A673 (cell line): ENCODE results near the gene OR8H3. TPM values are rescaled to one million over a fixed set of nuclear protein-coding genes. Genes with fewer than 3 reads are reported as not detected.

Experiments
- BruUV-seq: library from RNA; stranded (reverse); fragments of 400-500 nt; replicated peaks from 2 replicates; lab custom pipeline; 2021; lab: Mats Ljungman, UMichigan
- CTCF ChIA-PET: fragments of 300-600 bp; sonication (Branson Sonifier 250); formaldehyde crosslinking; loops from one replicate; lab custom pipeline; 2022; ENCODE audit warnings: antibody characterized with exemption; lab: Charles Lee
- POLR2A ChIA-PET: fragments of 300-600 bp; sonication (Branson Sonifier 250); formaldehyde crosslinking; loops from one replicate; lab custom pipeline; 2022; ENCODE audit warnings: antibody characterized with exemption; ENCODE audit not compliant: low non-redundant PET; lab: Charles Lee
- DNase-seq: peaks from one replicate; pipeline ENCODE4 v3.0.0-alpha.2; 2015; ENCODE audit warnings: low spot score
- H3K27ac ChIP-seq: fragments of 200-600 bp; sonication (generic); 2 replicates; pipeline ENCODE4 v1.5.1; 2016; ENCODE audit warnings: mixed run types, low read depth, mild to moderate bottlenecking, mixed read lengths, antibody characterized with exemption, low read length; ENCODE audit not compliant: poor library complexity, severe bottlenecking
- H3K27me3 ChIP-seq: fragments of 200-600 bp; sonication (generic); replicated peaks from 2 replicates; pipeline ENCODE4 v1.6.1; 2017; ENCODE audit warnings: mixed run types, low read depth, mild to moderate bottlenecking, mixed read lengths, antibody characterized with exemption, low read length; ENCODE audit not compliant: insufficient read depth, poor library complexity
- H3K36me3 ChIP-seq: fragments of 200-600 bp; sonication (generic); 2 replicates; pipeline ENCODE4 v1.6.1; 2016; ENCODE audit warnings: mixed run types, mild to moderate bottlenecking, mixed read lengths, antibody characterized with exemption, low read length; ENCODE audit not compliant: insufficient read depth, poor library complexity, severe bottlenecking
- H3K4me1 ChIP-seq: fragments of 200-600 bp; sonication (generic); 2 replicates; pipeline ENCODE4 v1.6.1; 2017; ENCODE audit warnings: mixed run types, mild to moderate bottlenecking, mixed read lengths, antibody characterized with exemption, low read length; ENCODE audit not compliant: insufficient read depth, poor library complexity, severe bottlenecking
- H3K4me3 ChIP-seq: fragments of 200-600 bp; sonication (generic); 2 replicates; pipeline ENCODE4 v1.5.1; 2016; ENCODE audit warnings: low read depth, mixed run types, mild to moderate bottlenecking, mixed read lengths, low read length; ENCODE audit not compliant: poor library complexity, severe bottlenecking
- H3K9me3 ChIP-seq: fragments of 200-600 bp; sonication (generic); 2 replicates; pipeline ENCODE4 v1.6.1; 2016; ENCODE audit warnings: mixed run types, low read depth, mild to moderate bottlenecking, mixed read lengths, antibody characterized with exemption, low read length; ENCODE audit not compliant: poor library complexity, severe bottlenecking
- CTCF ChIP-seq: fragments of 300-800, 200-600 bp; sonication (generic); conservative IDR thresholded peaks from 2 replicates; pipeline ENCODE4 v1.5.1; 2017; ENCODE audit warnings: low read depth, mild to moderate bottlenecking, antibody characterized with exemption, low read length, moderate library complexity, mixed read lengths
- EZH2 ChIP-seq: fragments of 200-600 bp; sonication (generic); IDR thresholded peaks from 2 replicates; pipeline ENCODE4 v1.6.1; 2017; ENCODE audit warnings: borderline replicate concordance, low read depth, mild to moderate bottlenecking, mixed read lengths, antibody characterized with exemption, low read length; ENCODE audit not compliant: poor library complexity, severe bottlenecking
- intact Hi-C: fragments of 100-400 bp; cut with micrococcal nuclease; formaldehyde crosslinking; loops from one replicate; pipeline ENCODE4 v1.10.0; 2022; ENCODE audit not compliant: unreplicated experiment
- total RNA-seq: library from RNA; stranded (reverse); gene quantifications from 2 replicates; pipeline ENCODE4 v1.2.3, GENCODE V29; 2021

The OR8H3 gene
- total RNA-seq, 1 experiment from 2014 or later = not detected

GRCh38 chr11:56152333-56152732 is 30.2 kb downstream of the OR8H3 start:
- BruUV-seq = no TSS peak
- H3K4me3 ChIP-seq = no peak overlapping the region
- ChIA-PET CTCF (no interaction called here), POLR2A (no interaction called here)
- no peaks in the 10 kb centered on the region for H3K4me1 ChIP-seq
- H3K27ac ChIP-seq = no peak overlapping the region
- H3K9me3 ChIP-seq = peaks cover 30% of the 10 kb centered on the region
- no peaks in the 10 kb centered on the region for H3K36me3 ChIP-seq
- no peak for DNase-seq
- intact Hi-C loops = no loop called here
- H3K27me3 ChIP-seq = no peaks in the 10 kb centered on the region
- TF ChIP-seq CTCF = no peak
- TF ChIP-seq EZH2 = no peak

- DNase-seq = no peak
- ChIA-PET POLR2A (no interaction called here), CTCF (no interaction called here)
- intact Hi-C loops = no loop called here
- Histone ChIP-seq H3K36me3 (no peaks in the 10 kb centered on the region), H3K4me1 (no peaks in the 10 kb centered on the region), H3K4me3 (no peak within 1 kb of the TSS), H3K9me3 (peaks cover 10% of the 10 kb centered on the region), H3K27ac (no peak within 1 kb of the TSS), H3K27me3 (no peaks in the 10 kb centered on the region)
- BruUV-seq = no TSS peak
- TF ChIP-seq CTCF (no peak), EZH2 (no peak)
These were observed 38.0 kb downstream of the OR8H3 start, which contains the start of gene OR8K5 for GRCh38 chr11:56160217-56160616. TSS of gene OR8K5 (minus strand) at chr11:56160317. CDS start at chr11:56160317, 0 bp downstream.

- Histone ChIP-seq H3K27ac (no peak overlapping the region), H3K4me3 (no peak overlapping the region), H3K27me3 (no peaks in the 10 kb centered on the region), H3K4me1 (no peaks in the 10 kb centered on the region), H3K9me3 (peaks cover 12% of the 10 kb centered on the region), H3K36me3 (no peaks in the 10 kb centered on the region)
- no peak for TF ChIP-seq EZH2
- no peak for TF ChIP-seq CTCF
- ChIA-PET CTCF (no interaction called here), POLR2A (no interaction called here)
- no TSS peak for BruUV-seq
- intact Hi-C loops = no loop called here
- DNase-seq = no peak
These were observed 41.6 kb downstream of the OR8H3 start for GRCh38 chr11:56163804-56164203.
